DOHH2 (cell line): ENCODE data around the gene B9D2.

Source experiments
- H3F3A ChIP-seq: fragments of 200-600 bp; sonication (generic), shearing (Covaris generic); 2 replicates; pipeline ENCODE4 v1.6.0; 2016; ENCODE audit warnings: antibody characterized with exemption, mild to moderate bottlenecking; ENCODE audit not compliant: control insufficient read depth, insufficient read depth
- H3K27ac ChIP-seq: fragments of 200-600 bp; sonication (generic); 2 replicates; pipeline ENCODE4 v1.5.1; 2014; ENCODE audit warnings: low read depth, mild to moderate bottlenecking, low read length, moderate library complexity
- H3K27me3 ChIP-seq: fragments of 200-600 bp; sonication (generic); 2 replicates; pipeline ENCODE4 v1.6.1; 2014; ENCODE audit warnings: mild to moderate bottlenecking, low read length, mixed read lengths; ENCODE audit not compliant: control insufficient read depth
- H3K36me3 ChIP-seq: fragments of 200-600 bp; sonication (generic); 2 replicates; pipeline ENCODE4 v1.6.1; 2014; ENCODE audit warnings: mild to moderate bottlenecking, low read length, moderate library complexity, mixed read lengths; ENCODE audit not compliant: control insufficient read depth
- H3K4me1 ChIP-seq: fragments of 200-600 bp; sonication (generic); 2 replicates; pipeline ENCODE4 v1.6.1; 2014; ENCODE audit warnings: mild to moderate bottlenecking, low read length, mixed read lengths; ENCODE audit not compliant: control insufficient read depth
- H3K4me2 ChIP-seq: fragments of 200-600 bp; sonication (generic); 2 replicates; pipeline ENCODE4 v1.6.0; 2014; ENCODE audit warnings: mild to moderate bottlenecking, low read length, moderate library complexity
- H3K4me3 ChIP-seq: fragments of 200-600 bp; sonication (generic); 2 replicates; pipeline ENCODE4 v1.5.1; 2014; ENCODE audit warnings: mild to moderate bottlenecking, low read length, mixed read lengths
- H3K79me2 ChIP-seq: fragments of 200-600 bp; sonication (generic); 2 replicates; pipeline ENCODE4 v1.6.1; 2014; ENCODE audit warnings: mild to moderate bottlenecking, low read length, mixed read lengths; ENCODE audit not compliant: control insufficient read depth
- H3K9me2 ChIP-seq: fragments of 200-600 bp; sonication (generic); replicated peaks from 2 replicates; pipeline ENCODE4 v1.6.1; 2014; ENCODE audit warnings: mild to moderate bottlenecking, low read length, mixed read lengths; ENCODE audit not compliant: control insufficient read depth
- H3K9me3 ChIP-seq: fragments of 200-600 bp; sonication (generic); 2 replicates; pipeline ENCODE4 v1.6.1; 2014; ENCODE audit warnings: antibody characterized with exemption, low read length, mixed read lengths; ENCODE audit not compliant: control insufficient read depth, insufficient read depth
- H4K20me1 ChIP-seq: fragments of 200-600 bp; sonication (generic); 2 replicates; pipeline ENCODE4 v1.6.0; 2014; ENCODE audit warnings: low read depth, mild to moderate bottlenecking, antibody characterized with exemption, low read length, moderate library complexity; ENCODE audit not compliant: control insufficient read depth, insufficient read depth
- EZH2phosphoT487 ChIP-seq: fragments of 200-600 bp; sonication (generic); IDR thresholded peaks from 2 replicates; pipeline ENCODE4 v1.6.1; 2017; ENCODE audit warnings: borderline replicate concordance, mild to moderate bottlenecking, antibody characterized with exemption, low read length, moderate library complexity, mixed read lengths
- TF ChIP-seq, protein P1 (sequence below): fragments of 200-600 bp; sonication (generic); IDR thresholded peaks from one replicate; pipeline ENCODE4 v1.5.1; 2014; ENCODE audit warnings: antibody characterized with exemption, mild to moderate bottlenecking, low read depth, low read length; ENCODE audit not compliant: poor library complexity, severe bottlenecking

The B9D2 gene

DNA sequence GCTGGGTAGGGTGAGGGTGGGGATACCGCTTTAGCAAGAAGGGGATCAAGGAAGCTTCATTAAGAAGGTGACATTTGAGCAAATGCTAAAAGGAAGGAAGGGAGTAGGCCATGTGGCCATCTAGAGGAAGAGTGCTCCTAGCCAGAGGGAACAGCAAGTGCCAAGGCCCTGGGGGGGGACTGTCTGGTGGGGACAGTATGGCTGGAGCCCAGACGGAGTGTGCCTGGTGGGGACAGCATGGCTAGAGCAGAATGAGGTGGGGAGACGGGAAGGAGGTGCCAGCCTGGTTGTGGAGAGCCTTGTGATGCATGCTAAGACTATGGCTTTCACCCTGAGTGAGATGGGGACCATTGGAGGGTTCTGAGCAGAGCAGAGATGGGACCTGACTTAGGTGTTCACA, 8.1 kb downstream of the B9D2 start:
- no peak overlapping the region for H3K4me2 ChIP-seq
- H3K27me3 ChIP-seq = no peaks in the 10 kb centered on the region
- peaks cover 9% of the 10 kb centered on the region for H3K4me1 ChIP-seq
- no peaks in the 10 kb centered on the region for H3F3A ChIP-seq
- no peaks in the 10 kb centered on the region for H3K9me3 ChIP-seq
- no peaks in the 10 kb centered on the region for H3K9me2 ChIP-seq
- peaks cover 4% of the 10 kb centered on the region; the same call in 1 of the 2 replicates for H4K20me1 ChIP-seq
- peaks cover 23% of the 10 kb centered on the region for H3K36me3 ChIP-seq
- TF ChIP-seq, protein P1, sequence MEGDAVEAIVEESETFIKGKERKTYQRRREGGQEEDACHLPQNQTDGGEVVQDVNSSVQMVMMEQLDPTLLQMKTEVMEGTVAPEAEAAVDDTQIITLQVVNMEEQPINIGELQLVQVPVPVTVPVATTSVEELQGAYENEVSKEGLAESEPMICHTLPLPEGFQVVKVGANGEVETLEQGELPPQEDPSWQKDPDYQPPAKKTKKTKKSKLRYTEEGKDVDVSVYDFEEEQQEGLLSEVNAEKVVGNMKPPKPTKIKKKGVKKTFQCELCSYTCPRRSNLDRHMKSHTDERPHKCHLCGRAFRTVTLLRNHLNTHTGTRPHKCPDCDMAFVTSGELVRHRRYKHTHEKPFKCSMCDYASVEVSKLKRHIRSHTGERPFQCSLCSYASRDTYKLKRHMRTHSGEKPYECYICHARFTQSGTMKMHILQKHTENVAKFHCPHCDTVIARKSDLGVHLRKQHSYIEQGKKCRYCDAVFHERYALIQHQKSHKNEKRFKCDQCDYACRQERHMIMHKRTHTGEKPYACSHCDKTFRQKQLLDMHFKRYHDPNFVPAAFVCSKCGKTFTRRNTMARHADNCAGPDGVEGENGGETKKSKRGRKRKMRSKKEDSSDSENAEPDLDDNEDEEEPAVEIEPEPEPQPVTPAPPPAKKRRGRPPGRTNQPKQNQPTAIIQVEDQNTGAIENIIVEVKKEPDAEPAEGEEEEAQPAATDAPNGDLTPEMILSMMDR = no peak
- TF ChIP-seq EZH2phosphoT487 = no peak
- no peak overlapping the region for H3K27ac ChIP-seq
- no peak overlapping the region for H3K4me3 ChIP-seq
- peaks cover 32% of the 10 kb centered on the region for H3K79me2 ChIP-seq

DNA sequence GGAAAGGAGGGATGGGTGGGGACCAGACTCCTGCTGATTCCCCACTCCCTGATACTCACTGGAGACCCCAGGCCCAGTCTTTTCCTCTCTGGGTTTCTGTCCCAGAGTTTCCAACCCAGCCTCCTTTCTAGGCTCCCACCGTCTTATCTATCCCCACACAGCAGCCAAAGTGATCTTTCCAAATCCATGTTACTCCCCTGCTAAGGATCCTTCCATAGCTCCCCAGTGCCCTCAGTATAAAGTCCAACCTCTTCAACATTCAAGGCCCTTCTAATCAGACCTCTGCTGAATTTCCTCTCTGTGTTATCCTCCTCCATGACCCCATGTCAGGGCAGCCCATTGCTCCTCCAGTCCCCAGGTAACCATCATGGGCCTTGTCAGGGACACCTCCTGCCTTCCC, 8.9 kb downstream of the B9D2 start:
- Histone ChIP-seq H4K20me1 (peaks cover 8% of the 10 kb centered on the region; the same call in 1 of the 2 replicates), H3K27ac (no peak overlapping the region), H3F3A (no peaks in the 10 kb centered on the region), H3K4me2 (no peak overlapping the region), H3K4me3 (no peak overlapping the region), H3K79me2 (peaks cover 40% of the 10 kb centered on the region), H3K36me3 (peaks cover 27% of the 10 kb centered on the region), H3K9me2 (no peaks in the 10 kb centered on the region), H3K4me1 (peaks cover 16% of the 10 kb centered on the region), H3K9me3 (no peaks in the 10 kb centered on the region), H3K27me3 (no peaks in the 10 kb centered on the region)
- TF ChIP-seq, protein P1 = no peak
- TF ChIP-seq EZH2phosphoT487 = no peak

DNA sequence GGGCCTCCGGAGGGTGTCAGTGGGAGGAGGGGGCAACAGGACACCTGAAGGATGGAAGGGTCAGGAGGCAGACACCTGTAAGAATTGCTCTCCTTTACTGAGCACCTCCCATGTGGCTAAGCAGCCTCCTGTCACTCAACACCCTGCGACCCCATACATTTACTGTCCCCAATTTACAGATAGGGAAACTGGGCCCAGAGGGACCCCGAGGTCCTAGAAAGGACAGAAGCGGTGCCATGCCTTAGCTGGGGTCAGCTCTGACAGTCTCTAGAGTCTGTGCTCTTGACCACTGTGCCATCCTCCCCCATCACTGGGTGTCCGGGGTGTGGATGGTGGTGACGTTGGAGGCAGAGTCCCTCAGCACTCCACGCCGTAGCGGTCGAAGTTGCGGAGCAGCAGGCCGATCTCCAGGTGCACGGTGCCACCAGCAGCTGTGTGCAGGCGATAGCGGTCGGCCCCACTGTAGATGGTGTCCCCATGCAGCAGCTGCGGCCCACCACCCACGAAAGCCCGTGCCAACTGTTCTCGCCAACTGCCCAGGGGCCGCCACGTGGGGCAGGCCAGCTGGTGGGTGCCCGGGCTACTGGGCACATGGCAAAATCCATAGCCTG, 9.5 kb downstream of the B9D2 start:
- peaks cover 14% of the 10 kb centered on the region; the same call in 1 of the 2 replicates for H4K20me1 ChIP-seq
- no peaks in the 10 kb centered on the region for H3F3A ChIP-seq
- no peaks in the 10 kb centered on the region for H3K9me2 ChIP-seq
- peak overlapping the region; percentile 72 for H3K4me2 ChIP-seq
- peaks cover 21% of the 10 kb centered on the region for H3K4me1 ChIP-seq
- no peaks in the 10 kb centered on the region for H3K9me3 ChIP-seq
- peak overlapping the region; percentile 94 for H3K4me3 ChIP-seq
- H3K27ac ChIP-seq = no peak overlapping the region
- peaks cover 46% of the 10 kb centered on the region for H3K79me2 ChIP-seq
- H3K36me3 ChIP-seq = peaks cover 32% of the 10 kb centered on the region
- no peaks in the 10 kb centered on the region for H3K27me3 ChIP-seq
- TF ChIP-seq, protein P1 = peak; percentile 39
- TF ChIP-seq EZH2phosphoT487 = no peak
